RPMI7951 (cell line): Measurements from ENCODE around the gene BABAM2. TPM values are rescaled to one million over a fixed set of nuclear protein-coding genes. Genes with fewer than 3 reads are reported as not detected.
A peak's percentile ranks its signal among the peaks of the same experiment; 100 is the strongest.

Source experiments
- DNase-seq: peaks from one replicate; pipeline ENCODE4 v3.0.0-alpha.2; 2012; ENCODE audit warnings: low read depth
- total RNA-seq: library from RNA; depleted of rRNA; stranded (reverse); fragments of >200 nt; shearing (Covaris generic); gene quantifications from 2 replicates; pipeline ENCODE4 v1.2.3, GENCODE V29; 2014; rRNA removed

Gene BABAM2
- total RNA-seq, 1 experiment from 2014 or later: 54.7 TPM

DNA sequence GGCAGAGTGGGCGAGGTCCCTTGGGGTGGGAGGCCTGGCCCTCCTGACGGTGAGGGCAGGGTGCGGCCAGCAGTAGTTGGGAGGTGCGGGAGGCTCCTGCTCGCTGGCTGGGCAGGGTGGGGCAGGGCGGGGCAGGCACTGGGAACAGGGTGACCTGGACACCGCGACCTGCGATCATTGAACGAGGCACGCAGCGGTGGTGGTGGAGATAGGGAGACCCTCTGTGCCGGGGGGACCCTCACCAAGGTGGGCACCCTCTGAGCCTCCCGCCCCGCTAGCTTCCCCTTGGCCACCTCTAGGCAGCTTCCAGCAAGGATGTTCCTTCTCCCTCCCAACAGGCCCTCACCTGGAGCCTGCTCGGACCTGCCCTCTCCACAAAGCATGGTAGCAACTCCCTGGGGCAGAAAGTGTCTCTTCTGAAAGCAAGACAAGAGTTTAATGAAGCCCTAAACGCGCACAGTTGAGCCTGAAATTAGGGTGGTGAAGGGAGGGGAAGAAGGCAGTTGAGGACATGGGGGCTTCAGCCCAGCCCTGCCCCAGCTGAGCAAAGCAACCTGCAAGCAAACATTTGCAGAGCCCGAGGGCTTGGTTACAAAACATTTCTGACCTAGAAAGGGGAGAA, 486.8 kb downstream of the BABAM2 start:
- DNase-seq: no peak

DNA sequence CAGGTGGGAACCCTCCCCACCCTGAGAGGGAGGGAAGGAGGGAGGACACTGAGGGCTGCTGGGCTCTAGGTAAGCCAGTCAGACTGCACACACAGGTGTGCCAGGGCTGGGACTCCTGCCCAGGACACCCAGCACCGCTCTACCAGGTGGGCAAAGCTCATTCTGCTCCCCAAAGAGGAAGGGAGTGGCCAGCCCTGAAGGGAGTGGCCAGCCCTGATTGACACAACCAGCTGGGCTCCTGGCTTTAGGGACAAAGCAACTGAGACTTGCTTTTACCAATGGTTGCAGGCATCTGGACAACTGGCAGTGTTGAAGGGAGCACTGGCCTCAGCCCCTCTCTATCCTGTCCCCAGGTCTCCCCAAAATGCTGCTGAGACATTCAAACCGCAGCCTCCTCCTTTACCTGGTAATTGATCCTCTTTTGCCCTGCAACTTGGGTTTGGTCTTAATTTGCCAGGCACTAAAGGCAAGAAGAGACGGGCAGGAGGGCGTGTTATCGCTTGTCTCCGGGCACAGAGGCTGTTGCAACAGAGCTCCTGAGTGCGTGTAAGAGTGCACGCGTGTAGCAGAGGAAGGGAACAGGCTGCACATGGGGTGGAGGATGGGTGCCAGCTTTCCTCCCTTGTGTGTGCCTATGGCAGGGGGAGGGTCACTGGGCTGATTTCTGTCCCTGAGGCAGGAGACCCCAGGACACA, 487.6 kb downstream of the BABAM2 start:
- no peak for DNase-seq

DNA sequence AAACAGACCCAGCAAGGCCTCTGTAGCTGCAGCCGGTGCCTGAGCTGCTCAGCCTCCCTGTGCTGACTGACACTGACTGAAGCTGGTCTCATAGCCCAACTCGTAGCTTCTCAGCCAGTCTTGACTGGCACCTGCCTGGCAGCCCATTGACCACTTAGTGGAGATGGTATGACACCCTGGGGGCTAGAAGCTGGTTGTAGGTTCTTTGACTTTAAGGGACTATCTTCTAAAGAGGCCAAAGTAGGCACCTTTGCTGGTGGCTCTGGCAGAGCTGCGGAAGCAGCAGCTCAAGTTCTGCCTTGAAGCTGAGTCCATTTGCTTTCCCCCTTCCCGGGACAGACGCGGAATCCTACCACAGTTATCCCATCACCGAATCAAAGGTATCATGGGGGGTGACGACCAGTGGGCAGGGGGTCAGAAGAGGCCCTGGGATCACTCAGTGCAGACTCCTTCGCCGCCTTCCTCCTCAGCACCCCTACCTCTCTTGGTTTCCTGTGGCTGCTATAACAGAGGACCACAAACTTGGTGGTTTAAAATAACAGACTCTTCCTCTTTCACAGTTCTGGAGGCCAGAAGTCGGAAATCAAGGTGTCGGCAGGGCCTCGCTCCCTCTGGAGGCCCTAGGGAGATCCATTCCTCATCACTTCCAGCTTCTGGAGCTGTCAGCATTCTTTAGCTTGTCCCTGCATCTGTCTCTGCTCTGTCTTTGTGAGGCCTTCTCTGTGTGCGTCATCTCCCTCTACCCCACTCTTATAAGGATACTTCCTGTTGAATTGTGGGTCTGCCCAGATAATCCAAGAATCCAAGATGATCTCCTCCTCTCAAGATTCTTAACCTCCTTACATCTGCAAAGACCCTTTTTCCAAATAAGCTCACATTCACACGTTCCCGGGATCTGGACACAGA, 488.4 kb downstream of the BABAM2 start:
- no peak for DNase-seq

DNA sequence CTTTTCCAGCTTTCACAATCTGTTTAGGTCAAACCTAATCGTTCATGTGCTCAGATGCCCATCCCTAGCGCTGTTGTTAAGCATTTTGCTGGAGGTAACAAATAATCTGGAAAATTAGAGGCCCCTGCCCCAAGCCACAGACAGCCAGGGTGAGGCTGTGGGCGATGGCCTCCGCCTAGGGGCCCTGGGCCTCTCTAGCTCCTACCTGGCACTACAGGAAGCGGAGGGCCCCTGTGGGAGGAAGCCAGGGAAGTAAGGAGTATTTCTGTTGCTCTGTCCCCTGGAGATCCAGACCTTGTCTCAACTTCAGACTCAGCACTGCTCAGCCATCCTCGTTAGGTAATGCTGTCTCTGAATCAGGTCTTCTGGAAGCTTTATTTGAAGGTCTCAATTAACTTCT, 489.7 kb downstream of the BABAM2 start:
- no peak for DNase-seq

DNA sequence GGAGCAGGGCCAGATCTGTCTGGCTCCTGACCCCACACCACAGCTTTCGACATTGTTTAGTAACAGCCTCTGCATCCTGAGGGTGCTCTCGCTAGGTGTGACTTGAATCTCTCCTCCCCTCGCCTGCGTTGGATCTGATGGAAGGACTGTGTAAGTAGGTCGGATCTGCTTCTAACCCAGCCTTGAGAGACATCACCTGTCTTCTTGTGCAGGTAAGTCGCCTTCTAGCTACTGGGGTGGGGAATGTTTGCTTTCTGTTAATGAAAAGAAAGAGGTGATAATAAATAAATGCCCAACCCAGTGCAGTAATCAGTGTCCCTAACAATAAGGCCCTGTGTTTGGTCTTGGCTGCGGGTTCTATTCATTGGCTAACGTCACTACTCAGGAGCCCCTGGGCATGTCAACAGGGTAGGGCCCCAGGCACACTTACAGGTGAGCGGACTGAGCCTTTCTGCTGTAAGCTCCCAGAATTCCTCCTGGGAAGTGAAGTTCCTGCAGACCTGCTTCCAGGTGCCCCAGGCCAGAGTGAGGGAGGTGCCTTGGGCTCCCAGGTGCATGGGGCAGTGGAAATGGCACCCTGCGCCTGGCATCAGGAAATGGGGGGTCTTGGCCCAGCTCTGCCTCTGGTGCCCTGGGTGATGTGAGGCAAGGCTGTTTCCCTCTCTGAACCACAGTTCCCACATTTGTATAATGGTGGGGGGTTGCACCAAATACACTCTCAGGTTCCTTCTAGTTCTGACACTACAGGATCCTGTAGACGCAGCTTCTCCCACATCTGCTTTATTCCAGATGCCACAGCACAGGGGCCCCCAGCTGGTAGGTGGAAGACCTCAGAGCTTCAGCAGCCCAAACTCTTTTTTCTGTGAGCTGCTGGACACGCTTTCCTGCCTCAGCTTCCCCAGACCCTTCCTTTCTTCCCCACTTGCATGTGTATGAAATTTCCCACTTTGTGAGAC, 491.0 kb downstream of the BABAM2 start:
- DNase-seq: no peak

DNA sequence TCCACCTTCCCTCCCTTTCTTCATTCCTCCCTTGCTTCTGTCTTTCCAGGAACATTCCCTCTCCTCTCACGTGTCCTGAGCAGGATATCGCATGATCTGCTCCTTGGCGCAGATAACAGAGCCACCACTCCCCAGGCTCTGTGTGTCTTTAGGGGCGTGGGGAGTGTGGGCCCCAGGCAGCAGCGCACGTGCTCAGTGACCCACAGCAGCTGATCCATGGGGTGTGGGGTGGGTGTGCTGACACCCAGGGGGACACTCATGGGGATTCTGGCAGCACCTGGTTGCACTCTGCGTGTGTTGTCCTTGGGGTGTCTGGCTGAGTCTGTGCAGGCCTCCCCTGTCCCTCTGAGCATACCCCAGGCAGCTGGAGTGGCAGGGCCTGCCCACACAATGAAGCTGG, 492.2 kb downstream of the BABAM2 start:
- DNase-seq: no peak

DNA sequence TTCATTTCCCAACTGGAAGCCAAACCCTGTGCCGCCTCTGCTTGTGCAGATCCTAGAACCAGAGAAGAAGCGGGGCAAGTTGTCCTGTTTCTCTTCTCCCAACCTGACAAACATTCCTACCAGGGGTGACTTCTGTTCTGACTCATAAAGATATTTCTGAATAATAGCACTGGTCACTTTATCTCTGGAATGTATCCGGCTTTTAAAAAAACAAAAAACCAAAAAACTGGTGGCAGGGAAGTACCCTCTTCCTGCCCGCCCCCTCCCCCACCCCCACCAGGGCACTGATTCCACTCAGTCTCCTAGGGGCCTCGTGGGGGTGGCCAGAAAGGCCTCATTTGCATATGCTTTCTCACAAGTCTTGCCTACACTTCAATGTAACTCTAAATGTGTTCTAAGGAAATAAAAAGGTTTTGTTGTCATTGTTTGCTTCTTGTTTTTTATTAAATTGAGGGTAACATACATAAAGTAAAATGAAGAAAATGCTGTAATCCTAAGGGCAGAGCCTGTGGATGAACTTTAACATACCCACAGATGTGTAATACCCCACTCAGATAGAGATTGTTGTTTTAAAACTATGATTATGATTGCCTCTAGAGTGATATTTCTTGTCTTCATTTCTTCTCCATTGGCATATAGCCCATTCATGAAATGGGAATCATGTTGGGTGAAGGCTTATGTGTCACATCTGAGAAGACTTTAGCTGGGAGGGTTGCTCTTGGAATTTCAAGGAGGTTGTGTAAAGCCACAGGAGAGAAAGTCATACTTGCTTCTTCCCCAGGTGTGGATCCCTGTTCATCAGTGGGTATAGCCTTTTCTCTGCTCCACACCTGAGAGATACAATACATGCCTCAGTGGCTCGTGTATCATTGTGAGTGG, 496.8 kb downstream of the BABAM2 start:
- peak; percentile 72 for DNase-seq

Other genes with a start within 250 kb of the BABAM2 start
- gene SUPT7L, start 227.1 kb upstream of the BABAM2 start, total RNA-seq: 29.2 and 31.5 TPM in 2 replicates
- gene SLC4A1AP, start 226.8 kb upstream of the BABAM2 start, total RNA-seq: 37.9 and 40.0 TPM in 2 replicates
- 335 and 349 TPM in 2 replicates for gene MRPL33, start 119.0 kb upstream of the BABAM2 start, total RNA-seq
- 1.8 and 2.8 TPM in 2 replicates for gene RBKS, start 342 bp upstream of the BABAM2 start, total RNA-seq